A204.1 (cell line): ENCODE measurements around the gene SYT2.
"Not testable (repeated sequence)": the region's sequence is repeated elsewhere in the genome, so short reads cannot be mapped to it uniquely, and the experiment has no call there.

Source experiments
- FAIRE-seq: peaks from 2 replicates; lab custom pipeline; 2012; peaks lifted over from hg19 to GRCh38; lab: Jason Lieb, UNC

SYT2 gene

DNA sequence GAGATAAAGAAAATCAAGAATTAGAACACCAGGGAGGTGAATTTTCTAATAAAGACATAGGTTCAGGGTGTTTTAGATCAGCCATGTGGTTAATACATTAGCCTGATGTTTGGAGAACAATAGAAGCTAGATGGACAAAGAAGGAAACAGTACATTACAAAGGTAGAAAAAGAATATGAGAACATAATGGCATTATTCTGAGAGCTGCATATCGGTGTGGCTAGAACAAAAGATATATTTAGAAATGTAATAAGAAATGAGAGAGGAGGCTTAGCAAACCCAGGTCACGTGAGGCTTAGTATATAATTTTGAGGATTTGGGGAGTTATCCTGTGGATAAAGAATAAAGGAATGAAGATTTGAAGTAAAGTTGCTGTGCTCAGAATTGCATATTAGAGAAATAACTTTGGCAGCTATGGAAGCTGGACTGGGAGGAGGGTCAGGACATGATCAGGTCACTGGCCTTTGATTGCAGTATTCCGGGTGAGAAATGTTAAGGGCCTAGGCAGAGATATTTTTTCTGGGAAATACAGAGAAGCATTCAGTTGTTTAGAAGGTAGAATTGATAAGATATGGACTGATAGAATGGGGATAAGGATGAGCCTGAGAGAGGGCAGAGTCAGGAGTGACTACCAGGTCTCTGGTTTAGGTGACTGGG is 164.5 kb downstream of the SYT2 start:
- FAIRE-seq = not testable (repeated sequence)

DNA sequence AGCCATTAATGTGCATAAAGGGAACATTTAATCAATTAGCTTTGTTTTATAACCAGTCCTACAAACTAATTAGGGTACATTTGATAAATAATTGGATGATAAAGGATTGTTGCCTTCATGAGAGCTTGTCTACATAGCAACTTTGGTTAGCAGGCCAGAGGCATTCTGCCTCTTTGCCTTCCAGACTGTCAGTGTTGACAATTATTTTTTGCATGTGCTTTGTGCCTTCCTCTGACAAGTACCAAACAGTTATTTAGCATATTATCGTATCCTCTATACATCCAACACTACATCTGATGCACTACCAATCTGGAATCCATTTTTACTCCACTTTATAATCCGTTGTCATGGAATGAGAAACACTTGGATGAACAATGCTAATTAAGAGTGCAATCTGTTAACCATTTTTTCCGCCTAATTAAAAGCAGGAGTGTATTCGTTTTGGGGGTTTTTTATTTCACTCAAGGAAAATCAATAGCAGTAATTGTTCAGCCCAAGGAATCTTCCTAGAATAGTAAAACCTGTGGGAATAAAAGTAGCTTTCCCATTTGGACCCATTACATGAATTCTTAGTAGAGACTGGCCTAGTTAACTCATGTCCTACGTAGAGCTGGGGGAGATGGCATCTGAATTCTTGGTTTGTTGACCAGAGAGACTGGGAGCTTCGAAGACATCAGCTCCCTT is 165.3 kb downstream of the SYT2 start:
- FAIRE-seq = not testable (repeated sequence)

DNA sequence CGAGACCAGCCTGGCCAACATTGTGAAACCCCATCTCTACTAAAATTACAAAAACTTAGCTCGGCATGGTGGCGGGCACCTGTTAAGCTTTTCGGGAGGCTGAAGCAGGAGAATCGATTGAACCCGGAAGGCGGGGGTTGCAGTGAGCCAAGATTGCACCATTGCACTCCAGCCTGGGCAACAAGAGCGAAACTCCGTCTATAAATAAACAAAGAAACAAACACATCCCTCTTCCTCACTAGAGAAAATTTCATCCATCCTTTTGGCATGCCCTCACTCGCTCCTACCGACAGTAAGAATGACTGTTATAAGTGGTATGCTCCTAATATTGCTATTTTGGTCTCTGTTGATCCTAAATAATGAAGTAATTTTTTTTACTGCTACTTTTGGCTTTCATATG is 166.7 kb downstream of the SYT2 start:
- not testable (repeated sequence) for FAIRE-seq

DNA sequence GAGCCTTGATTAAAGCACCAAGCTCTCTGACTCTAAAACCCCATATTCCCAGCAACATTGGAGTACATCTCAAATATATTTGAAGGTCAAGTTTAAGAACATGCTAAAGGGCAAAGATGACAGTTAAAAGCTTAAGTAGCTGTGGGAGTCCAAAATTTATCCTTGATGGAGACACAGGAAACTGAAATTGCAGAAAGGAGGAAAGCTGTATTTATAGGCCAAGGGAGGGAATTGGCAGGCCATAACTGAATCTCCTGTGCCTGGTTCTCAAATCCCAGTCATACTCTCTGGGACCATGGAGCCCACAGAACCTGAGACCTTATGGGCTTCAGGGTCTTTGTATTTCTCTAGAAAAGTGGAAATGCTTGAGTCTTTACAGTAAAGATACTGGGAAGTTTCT is 167.8 kb downstream of the SYT2 start:
- FAIRE-seq = not testable (repeated sequence)

DNA sequence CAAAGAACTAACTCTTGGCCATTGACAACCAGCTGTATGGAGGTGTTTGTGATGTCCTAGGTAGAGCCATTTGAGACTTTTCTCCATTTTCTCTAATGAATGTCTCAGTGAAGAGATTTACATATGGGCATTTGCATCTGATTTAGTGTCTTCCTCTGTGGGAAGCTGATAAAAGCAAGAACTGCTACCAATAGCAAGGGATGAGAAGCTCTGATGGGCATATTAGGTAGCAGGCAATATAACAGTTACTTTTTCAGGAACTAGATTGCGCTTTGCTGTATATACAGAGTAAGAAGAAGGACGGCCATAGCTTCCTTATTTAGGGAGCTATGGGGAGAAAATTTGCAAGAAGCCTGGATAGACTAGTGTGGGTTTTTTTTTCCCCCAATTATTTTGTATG is 169.4 kb downstream of the SYT2 start:
- FAIRE-seq = not testable (repeated sequence)
